ENCODE data around the gene KDM4B. TPM values are rescaled to one million over a fixed set of nuclear protein-coding genes. Genes with fewer than 3 reads are reported as not detected.
A peak's percentile ranks its signal among the peaks of the same experiment; 100 is the strongest.

The KDM4B gene
- total and polyA plus RNA-seq, 2 of the 8 experiments (the other 6 are each of a cell fraction or from before 2014, with no cell fraction given) = 12.0 to 31.9 TPM

DNA sequence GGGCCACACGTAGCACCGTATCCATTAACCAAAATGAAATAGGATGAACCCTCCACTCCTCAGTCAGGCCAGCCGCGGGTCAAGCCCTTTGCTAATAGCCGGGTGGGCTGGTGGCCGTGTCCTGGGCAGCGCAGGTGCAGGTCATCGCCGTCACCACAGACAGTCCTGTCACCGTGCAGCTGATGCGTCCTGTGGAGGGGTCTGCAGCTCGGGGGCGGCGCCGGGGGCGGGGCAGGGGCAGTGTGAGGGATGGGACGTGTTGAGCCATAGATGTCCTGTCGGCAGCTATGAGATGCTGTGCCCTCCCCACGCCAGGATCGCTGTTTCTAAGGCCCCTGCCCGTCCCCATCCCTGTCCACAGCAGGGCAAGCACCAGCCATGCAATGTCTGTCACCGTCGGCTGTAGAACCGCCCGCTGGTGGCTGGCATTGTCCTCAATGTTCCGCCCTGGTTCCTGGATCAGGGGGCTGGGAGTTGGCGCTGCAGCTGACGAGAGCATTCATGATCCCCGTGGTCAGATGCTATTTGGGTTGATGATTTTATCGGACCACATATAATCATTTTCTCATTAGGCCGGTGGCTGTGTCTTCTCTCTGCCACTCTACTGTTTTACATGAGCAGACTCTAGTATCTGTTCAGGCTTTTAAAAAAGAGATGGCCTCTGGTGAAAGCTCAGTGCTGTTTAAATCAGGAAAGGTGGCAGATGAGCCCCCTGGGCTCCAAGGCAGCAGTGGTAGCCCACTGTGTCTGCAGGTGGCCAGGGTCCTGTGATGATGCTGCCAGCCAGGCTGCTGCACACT, 126.1 kb downstream of the KDM4B start:
- H4K20me1 ChIP-seq (replicated peaks in 1 of 2; ENCODE audit: control insufficient read depth in 1 of 2, insufficient read depth in 2 of 2, low read length in 2 of 2) = no peaks in the 10 kb centered on the region
- no peak overlapping the region for H3K56ac ChIP-seq (replicated peaks; ENCODE audit: insufficient read length, low read depth, low read length)
- no peaks in the 10 kb centered on the region for H3K23me2 ChIP-seq (ENCODE audit: low read depth, low read length)
- POLR2A ChIA-PET (ENCODE audit: partially characterized antibody) = no interaction called here
- H2BK12ac ChIP-seq (ENCODE audit: low read depth, low read length) = no peak overlapping the region
- no peaks in the 10 kb centered on the region for H3K27me3 ChIP-seq (replicated peaks in 1 of 4; ENCODE audit: control insufficient read depth in 3 of 4, extremely low read depth in 1 of 4, insufficient read depth in 3 of 4, low read length in 3 of 4)
- H3K36me3 ChIP-seq (ENCODE audit: control insufficient read depth in 2 of 4, insufficient read depth in 4 of 4, low read length in 3 of 4) = peaks cover 0 to 8% (median 0%) of the 10 kb centered on the region in 4 experiments; a peak in 2 of 8 replicates
- no peak overlapping the region for H3K18ac ChIP-seq (ENCODE audit: extremely low read depth, low read length)
- no peak overlapping the region for H3K4ac ChIP-seq (replicated peaks; ENCODE audit: insufficient read length, low read depth, low read length)
- FAIRE-seq (no peak), DNase-seq (ENCODE audit: low read depth in 1 of 2, low spot score in 2 of 2) (no peak)
- no peak overlapping the region for H2BK20ac ChIP-seq (ENCODE audit: low read length)
- no peak overlapping the region for H3K9ac ChIP-seq (replicated peaks in 1 of 4; ENCODE audit: extremely low read depth in 1 of 4, low read depth in 3 of 4, low read length in 3 of 4)
- no peak overlapping the region for H3K23ac ChIP-seq (ENCODE audit: insufficient read length)
- 0 out of 2 replicates have a peak overlapping the region, but pooled peaks have one; percentile 39 for H2BK5ac ChIP-seq (ENCODE audit: low read depth, low read length)
- no peak overlapping the region for H2AK5ac ChIP-seq (ENCODE audit: low read depth, low read length)
- 87% methylated on average over 31 of the region's 31 CpGs; no CpG with 5 or more reads in 1 of the 2 experiments for WGBS, 2 experiments (ENCODE audit: extremely low coverage in 1 of 2, insufficient coverage in 1 of 2, insufficient read length in 1 of 2, insufficient replicate concordance in 2 of 2, low coverage in 1 of 2, low lambda C conversion rate in 2 of 2, missing lambda C conversion rate in 1 of 2)
- no peak overlapping the region for H4K8ac ChIP-seq (ENCODE audit: extremely low read depth, insufficient read depth, low read length)
- H4K5ac ChIP-seq (ENCODE audit: insufficient read length, low read depth, low read length) = no peak overlapping the region
- H4K91ac ChIP-seq (replicated peaks; ENCODE audit: insufficient read length, low read length) = no peak overlapping the region
- no peaks in the 10 kb centered on the region for H3K79me2 ChIP-seq (ENCODE audit: control insufficient read depth in 1 of 2, insufficient read depth in 2 of 2, low read length in 2 of 2)
- H3K4me1 ChIP-seq (replicated peaks in 1 of 4; ENCODE audit: control insufficient read depth in 3 of 4, insufficient read depth in 4 of 4, low read length in 3 of 4) = peaks cover 0 to 3% (median 1%) of the 10 kb centered on the region in 4 experiments; a peak in 2 of 7 replicates
- no peak overlapping the region for H2AFZ ChIP-seq (ENCODE audit: low read length)
- H3K79me1 ChIP-seq (ENCODE audit: low read depth, low read length) = no peaks in the 10 kb centered on the region
- no peak overlapping the region for H2BK15ac ChIP-seq (ENCODE audit: low read length)
- H3K4me3 ChIP-seq (ENCODE audit: extremely low read depth in 1 of 4, insufficient read depth in 2 of 4, low read depth in 3 of 4, low read length in 4 of 4) = no peak overlapping the region
- CTCF ChIA-PET (ENCODE audit: partially characterized antibody) = interaction anchor here (0.9 to 2.3 kb wide), 5 partner anchors 11 to 47 kb away, joined by 3 to 6 read pairs (median 3); no protein-coding TSS in a partner anchor
- no peak overlapping the region for H2BK120ac ChIP-seq (replicated peaks; ENCODE audit: low read depth, low read length)
- H3K9me3 ChIP-seq (ENCODE audit: insufficient read depth in 2 of 2, low read depth in 1 of 2, low read length in 1 of 2) = peaks cover 12 to 14% of the 10 kb centered on the region in 2 experiments
- H3K27ac ChIP-seq (ENCODE audit: low read depth, low read length) = no peak overlapping the region
- H3K4me2 ChIP-seq (ENCODE audit: insufficient read depth in 1 of 2, low read depth in 2 of 2, low read length in 2 of 2) = no peak overlapping the region
- H3K14ac ChIP-seq (ENCODE audit: insufficient read length) = no peak overlapping the region
- TF ChIP-seq ZNF274 (IDR thresholded peaks at IDR 0.05; ENCODE audit: borderline replicate concordance, extremely low read depth, low read length) (no peak), RAD21 (IDR thresholded peaks at IDR 0.05 in 1 of 2, conservative IDR thresholded peaks at IDR 0.05 in 1 of 2; ENCODE audit: low read depth in 2 of 2, low read length in 2 of 2) (no peak)
